Measurements from ENCODE around the gene CFAP61.
"Not testable (repeated sequence)": the region's sequence is repeated elsewhere in the genome, so short reads cannot be mapped to it uniquely, and the experiment has no call there.

Gene CFAP61

GRCh38 chr20:20343932-20344331 lies 291.6 kb downstream of the CFAP61 start:
- Histone ChIP-seq H2BK12ac (ENCODE audit: low read length in 2 of 2) (no peak overlapping the region), H2AK5ac (ENCODE audit: low read length, severe bottlenecking) (no peak overlapping the region), H4K8ac (ENCODE audit: low read length) (no peak overlapping the region), H3K27ac (ENCODE audit: low read length, poor library complexity, severe bottlenecking) (no peak overlapping the region), H3K14ac (ENCODE audit: low read length in 2 of 2) (no peak overlapping the region), H2BK15ac (ENCODE audit: low read depth, poor library complexity, severe bottlenecking) (no peak overlapping the region), H3K9me3 (ENCODE audit: control insufficient read depth, low read length) (peaks cover 8% of the 10 kb centered on the region), H3K4me3 (ENCODE audit: insufficient read depth in 1 of 2, low read depth in 1 of 2, low read length in 2 of 2) (no peak overlapping the region), H3K36me3 (ENCODE audit: control insufficient read depth in 1 of 2, insufficient read depth in 2 of 2, low read depth in 1 of 2, low read length in 2 of 2) (no peaks in the 10 kb centered on the region), H3K4ac (ENCODE audit: low read depth in 1 of 2, low read length in 2 of 2) (no peak overlapping the region), H2BK120ac (ENCODE audit: low read depth, low read length) (no peak overlapping the region), H3K4me1 (ENCODE audit: control insufficient read depth, insufficient read depth, low read depth, low read length) (no peaks in the 10 kb centered on the region), H2BK5ac (ENCODE audit: low read depth, low read length, poor library complexity, severe bottlenecking) (no peak overlapping the region), H3K18ac (ENCODE audit: low read depth in 1 of 2, low read length in 2 of 2) (no peak overlapping the region), H3K9ac (ENCODE audit: low read length) (no peak overlapping the region), H3K23ac (ENCODE audit: low read length in 2 of 2) (no peak overlapping the region), H3K79me1 (replicated peaks; ENCODE audit: low read length, poor library complexity, severe bottlenecking) (no peaks in the 10 kb centered on the region), H3K27me3 (ENCODE audit: control insufficient read depth in 1 of 2, insufficient read depth in 1 of 2, low read length in 2 of 2) (peaks cover 0 to 30% of the 10 kb centered on the region in 2 experiments), H2AFZ (ENCODE audit: low read depth, low read length) (no peak overlapping the region), H3K4me2 (ENCODE audit: low read length, poor library complexity, severe bottlenecking) (no peak overlapping the region), H4K91ac (ENCODE audit: low read length) (no peak overlapping the region)
- WGBS: 60% methylated on average over 5 of the region's 7 CpGs
- no peak for DNase-seq

GRCh38 chr20:20344476-20344875 lies 292.1 kb downstream of the CFAP61 start:
- H4K8ac ChIP-seq (ENCODE audit: low read length): no peak overlapping the region
- no peak overlapping the region for H3K4me2 ChIP-seq (ENCODE audit: low read length, poor library complexity, severe bottlenecking)
- H3K18ac ChIP-seq (ENCODE audit: low read depth in 1 of 2, low read length in 2 of 2): no peak overlapping the region
- no peak overlapping the region for H2BK15ac ChIP-seq (ENCODE audit: low read depth, poor library complexity, severe bottlenecking)
- no peak overlapping the region for H2AK5ac ChIP-seq (ENCODE audit: low read length, severe bottlenecking)
- H3K23ac ChIP-seq (ENCODE audit: low read length in 2 of 2): no peak overlapping the region
- no peak overlapping the region for H3K4me3 ChIP-seq (ENCODE audit: insufficient read depth in 1 of 2, low read depth in 1 of 2, low read length in 2 of 2)
- DNase-seq: no peak
- no peak overlapping the region for H3K4ac ChIP-seq (ENCODE audit: low read depth in 1 of 2, low read length in 2 of 2)
- H3K9ac ChIP-seq (ENCODE audit: low read length): no peak overlapping the region
- H2AFZ ChIP-seq (ENCODE audit: low read depth, low read length): no peak overlapping the region
- peaks cover 0 to 30% of the 10 kb centered on the region in 2 experiments for H3K27me3 ChIP-seq (ENCODE audit: control insufficient read depth in 1 of 2, insufficient read depth in 1 of 2, low read length in 2 of 2)
- 100% methylated on average over 1 of the region's 4 CpGs for WGBS
- H3K14ac ChIP-seq (ENCODE audit: low read length in 2 of 2): no peak overlapping the region
- no peak overlapping the region for H2BK120ac ChIP-seq (ENCODE audit: low read depth, low read length)
- no peak overlapping the region for H2BK12ac ChIP-seq (ENCODE audit: low read length in 2 of 2)
- no peak overlapping the region for H3K27ac ChIP-seq (ENCODE audit: low read length, poor library complexity, severe bottlenecking)
- no peaks in the 10 kb centered on the region for H3K36me3 ChIP-seq (ENCODE audit: control insufficient read depth in 1 of 2, insufficient read depth in 2 of 2, low read depth in 1 of 2, low read length in 2 of 2)
- no peaks in the 10 kb centered on the region for H3K4me1 ChIP-seq (ENCODE audit: control insufficient read depth, insufficient read depth, low read depth, low read length)
- no peak overlapping the region for H2BK5ac ChIP-seq (ENCODE audit: low read depth, low read length, poor library complexity, severe bottlenecking)
- no peak overlapping the region for H4K91ac ChIP-seq (ENCODE audit: low read length)
- H3K9me3 ChIP-seq (ENCODE audit: control insufficient read depth, low read length): peaks cover 12% of the 10 kb centered on the region
- H3K79me1 ChIP-seq (replicated peaks; ENCODE audit: low read length, poor library complexity, severe bottlenecking): no peaks in the 10 kb centered on the region

GRCh38 chr20:20353576-20353975 lies 301.2 kb downstream of the CFAP61 start:
- Histone ChIP-seq H2BK15ac (ENCODE audit: low read depth, poor library complexity, severe bottlenecking) (no peak overlapping the region), H2AFZ (ENCODE audit: low read depth, low read length) (no peak overlapping the region), H4K8ac (ENCODE audit: low read length) (no peak overlapping the region), H3K18ac (ENCODE audit: low read depth in 1 of 2, low read length in 2 of 2) (no peak overlapping the region), H2BK120ac (ENCODE audit: low read depth, low read length) (no peak overlapping the region), H3K36me3 (ENCODE audit: control insufficient read depth in 1 of 2, insufficient read depth in 2 of 2, low read depth in 1 of 2, low read length in 2 of 2) (no peaks in the 10 kb centered on the region), H3K4me2 (ENCODE audit: low read length, poor library complexity, severe bottlenecking) (no peak overlapping the region), H3K79me1 (replicated peaks; ENCODE audit: low read length, poor library complexity, severe bottlenecking) (no peaks in the 10 kb centered on the region), H3K14ac (ENCODE audit: low read length in 2 of 2) (no peak overlapping the region), H2BK12ac (ENCODE audit: low read length in 2 of 2) (no peak overlapping the region), H4K91ac (ENCODE audit: low read length) (no peak overlapping the region), H3K4me1 (ENCODE audit: control insufficient read depth, insufficient read depth, low read depth, low read length) (no peaks in the 10 kb centered on the region), H3K23ac (ENCODE audit: low read length in 2 of 2) (no peak overlapping the region), H3K9ac (ENCODE audit: low read length) (no peak overlapping the region), H2AK5ac (ENCODE audit: low read length, severe bottlenecking) (no peak overlapping the region), H3K4ac (ENCODE audit: low read depth in 1 of 2, low read length in 2 of 2) (no peak overlapping the region), H3K4me3 (ENCODE audit: insufficient read depth in 1 of 2, low read depth in 1 of 2, low read length in 2 of 2) (no peak overlapping the region), H3K27me3 (ENCODE audit: control insufficient read depth in 1 of 2, insufficient read depth in 1 of 2, low read length in 2 of 2) (peaks cover 0 to 9% of the 10 kb centered on the region in 2 experiments), H3K27ac (ENCODE audit: low read length, poor library complexity, severe bottlenecking) (no peak overlapping the region), H2BK5ac (ENCODE audit: low read depth, low read length, poor library complexity, severe bottlenecking) (no peak overlapping the region), H3K9me3 (ENCODE audit: control insufficient read depth, low read length) (peaks cover 10% of the 10 kb centered on the region)
- WGBS: 100% methylated on average over 1 of the region's 3 CpGs
- no peak for DNase-seq

- H3K4ac ChIP-seq (ENCODE audit: low read depth in 1 of 2, low read length in 2 of 2); H3K9me3 ChIP-seq (ENCODE audit: control insufficient read depth, low read length); H3K9ac ChIP-seq (ENCODE audit: low read length); H3K23ac ChIP-seq (ENCODE audit: low read length in 2 of 2); H3K18ac ChIP-seq (ENCODE audit: low read depth in 1 of 2, low read length in 2 of 2); H2BK15ac ChIP-seq (ENCODE audit: low read depth, poor library complexity, severe bottlenecking); DNase-seq; H3K4me2 ChIP-seq (ENCODE audit: low read length, poor library complexity, severe bottlenecking); H2AK5ac ChIP-seq (ENCODE audit: low read length, severe bottlenecking); H3K14ac ChIP-seq (ENCODE audit: low read length in 2 of 2); H4K8ac ChIP-seq (ENCODE audit: low read length); H2AFZ ChIP-seq (ENCODE audit: low read depth, low read length); H4K91ac ChIP-seq (ENCODE audit: low read length); H3K36me3 ChIP-seq (ENCODE audit: control insufficient read depth in 1 of 2, insufficient read depth in 2 of 2, low read depth in 1 of 2, low read length in 2 of 2); H3K4me1 ChIP-seq (ENCODE audit: control insufficient read depth, insufficient read depth, low read depth, low read length); H3K4me3 ChIP-seq (ENCODE audit: insufficient read depth in 1 of 2, low read depth in 1 of 2, low read length in 2 of 2); H3K79me1 ChIP-seq (replicated peaks; ENCODE audit: low read length, poor library complexity, severe bottlenecking); H2BK120ac ChIP-seq (ENCODE audit: low read depth, low read length); H2BK5ac ChIP-seq (ENCODE audit: low read depth, low read length, poor library complexity, severe bottlenecking); H3K27ac ChIP-seq (ENCODE audit: low read length, poor library complexity, severe bottlenecking); H2BK12ac ChIP-seq (ENCODE audit: low read length in 2 of 2): not testable (repeated sequence)
- peaks cover under 1 to 13% of the 10 kb centered on the region in 2 experiments for H3K27me3 ChIP-seq (ENCODE audit: control insufficient read depth in 1 of 2, insufficient read depth in 1 of 2, low read length in 2 of 2)
Measured at GRCh38 chr20:20355503-20355902, 303.2 kb downstream of the CFAP61 start.
